Aorta (tissue), 5 donors: ENCODE results near the gene PCDH15. TPM values are rescaled to one million over a fixed set of nuclear protein-coding genes. Genes with fewer than 3 reads are reported as not detected.
"Not testable (repeated sequence)": the region's sequence is repeated elsewhere in the genome, so short reads cannot be mapped to it uniquely, and the experiment has no call there.

Experiments
- ATAC-seq: fragments of 200-7000 bp; cut with Tn5 transposase; one replicate; pipeline ENCODE4 v1.9.1; 2022; ENCODE audit warnings: moderate library complexity; ENCODE audit not compliant: low FRiP score
- DNase-seq, 2 donors: peaks; one replicate each; pipeline ENCODE4 v3.0.0-alpha.2; 2020
- H3K27ac ChIP-seq, 2 donors: one replicate each; pipeline ENCODE4 v1.5.1; 2013; ENCODE audit warnings: low read length in 2 of 2, mild to moderate bottlenecking in 2 of 2, moderate library complexity in 2 of 2, control low read depth in 1 of 2, inconsistent platforms in 1 of 2, low read depth in 1 of 2
- H3K27me3 ChIP-seq, 2 donors: one replicate each; pipeline ENCODE4 v1.6.1; 2013; ENCODE audit warnings: control low read depth in 1 of 2, low read length in 1 of 2, mild to moderate bottlenecking in 1 of 2, moderate library complexity in 1 of 2; ENCODE audit not compliant: insufficient read depth in 2 of 2, control insufficient read depth in 1 of 2
- H3K36me3 ChIP-seq, 2 donors: one replicate each; pipeline ENCODE4 v1.6.1; 2013; ENCODE audit warnings: control low read depth in 1 of 2, low read length in 1 of 2, mild to moderate bottlenecking in 1 of 2; ENCODE audit not compliant: insufficient read depth in 2 of 2, control insufficient read depth in 1 of 2
- H3K4me1 ChIP-seq, 2 donors: one replicate each; pipeline ENCODE4 v1.6.1; 2013; ENCODE audit warnings: low read length in 2 of 2, control low read depth in 1 of 2, mild to moderate bottlenecking in 1 of 2, moderate library complexity in 1 of 2; ENCODE audit not compliant: insufficient read depth in 2 of 2, control insufficient read depth in 1 of 2
- H3K4me3 ChIP-seq, 2 donors: one replicate each; pipeline ENCODE4 v1.5.1; 2013; ENCODE audit warnings: low read length in 2 of 2, control low read depth in 1 of 2, mild to moderate bottlenecking in 1 of 2
- H3K9me3 ChIP-seq: one replicate; pipeline ENCODE4 v1.6.1; 2013; ENCODE audit warnings: mild to moderate bottlenecking, low read length; ENCODE audit not compliant: control insufficient read depth
- WGBS, 2 donors: extraction: QIAGEN DNeasy Blood & Tissue Kit; methylation state at CpG; one replicate each; pipeline ENCODE4 v1.1.7; 2013; 5-methylcytosine and 5-hydroxymethylcytosine counted together
- intact Hi-C, 2 donors: fragments of 100-400 bp; cut with DNase I; formaldehyde crosslinking; loops; one replicate each; pipeline versions ENCODE4 v1.14.2 to v1.15.0; 2022
- polyA plus RNA-seq, 2 donors: library from polyadenylated mRNA; stranded (reverse); fragments of 200-250 nt; gene quantifications; one replicate each; pipeline ENCODE4 v1.2.3, GENCODE V29; 2013
- total RNA-seq, 2 donors: library from RNA; stranded (reverse); fragmentation: NEBNext Ultra II Directional; extraction: Animal tissue kit (Norgen Biotek cat#: 25700); gene quantifications; one replicate each; pipeline ENCODE4 v1.2.1, GENCODE V29; 2021
- donor health status: healthy with polysubstance abuse.
- donor health status: Bipolar disorder and iron deficiency.
- donor health status: DM: no; HTN: no; CAD: no.
- donor health status: DM: no; HTN: no; CAD: no.
- donor health status: DM: yes; HTN: yes; CAD: no.

Gene PCDH15
- total and polyA plus RNA-seq, 4 donors: 0.09 TPM; not detected in 3

DNA sequence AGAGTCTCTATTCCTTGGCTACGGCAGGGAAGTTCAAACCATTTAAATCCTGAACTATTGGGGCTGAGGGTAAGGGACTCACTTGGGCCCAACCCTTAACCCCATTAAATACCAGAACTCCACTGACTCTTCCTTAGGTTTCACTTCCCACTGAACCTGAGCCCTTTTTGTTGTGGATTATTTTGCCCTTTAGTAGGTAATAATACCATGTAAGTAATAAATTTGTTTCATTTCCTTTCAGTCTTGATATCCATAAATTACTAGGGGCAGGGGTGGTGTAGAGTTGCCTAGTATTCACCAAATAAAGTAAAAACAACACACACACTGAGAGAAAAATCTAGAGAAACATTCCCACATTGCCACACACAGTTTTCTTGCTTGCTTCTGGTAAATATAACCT is 352.0 kb downstream of the PCDH15 start:
- DNase-seq: no peak
- intact Hi-C loops: no loop called here

DNA sequence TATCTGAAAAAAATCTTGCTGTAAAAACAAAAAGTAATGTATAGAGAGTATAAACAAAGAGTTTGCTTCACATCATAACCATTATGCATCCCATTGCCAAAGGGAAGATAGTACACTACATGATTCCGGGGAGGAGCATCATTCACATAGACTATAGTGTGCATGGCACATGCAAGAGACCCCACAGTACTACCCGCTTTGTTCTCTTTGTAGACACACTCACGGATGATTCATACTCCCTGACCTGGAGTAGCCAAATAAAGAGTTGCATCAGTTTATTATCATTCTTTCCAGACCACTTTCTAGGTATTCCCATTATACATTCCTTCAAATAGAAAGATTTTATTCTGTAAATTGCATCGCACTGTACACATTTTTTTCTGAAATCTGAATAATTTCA is 356.9 kb downstream of the PCDH15 start:
- intact Hi-C loops: no loop called here
- no peak overlapping the region for H3K4me3 ChIP-seq

More for the DNA sequence above, 352.0 kb downstream of the PCDH15 start:
- Histone ChIP-seq H3K4me1 (no peaks in the 10 kb centered on the region), H3K4me3 (no peak overlapping the region), H3K36me3 (no peaks in the 10 kb centered on the region), H3K27ac (no peak overlapping the region), H3K27me3 (no peaks in the 10 kb centered on the region), H3K9me3 (no peaks in the 10 kb centered on the region)
- no peak for ATAC-seq
- WGBS, 2 donors: 69 to 77% methylated on average over 1 of the region's 1 CpG

DNA sequence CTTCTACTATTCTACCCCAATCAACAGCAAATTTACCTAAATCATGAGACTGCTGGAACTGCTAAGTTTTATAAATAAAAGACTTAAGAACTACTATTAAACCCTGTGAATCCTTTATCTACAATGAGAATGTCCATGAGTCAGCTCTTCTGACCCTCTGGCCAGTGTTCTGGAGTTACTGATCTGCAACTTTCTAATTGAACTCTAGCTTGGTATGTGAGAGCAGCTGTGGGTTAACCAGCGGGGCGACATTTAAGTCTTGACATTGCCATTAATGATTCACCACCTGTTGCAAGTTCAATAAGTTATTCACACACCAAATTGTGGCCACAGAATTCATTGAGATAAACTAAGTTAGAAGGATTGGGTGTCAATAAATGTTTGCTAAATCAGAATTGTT is 359.8 kb downstream of the PCDH15 start:
- DNase-seq: no peak
- no peak for ATAC-seq
- H3K36me3 ChIP-seq: no peaks in the 10 kb centered on the region
- intact Hi-C loops: no loop called here
- 76 to 85% methylated on average over 2 of the region's 2 CpGs for WGBS, 2 donors
- H3K4me3 ChIP-seq: no peak overlapping the region
- H3K27me3 ChIP-seq: no peaks in the 10 kb centered on the region
- no peak overlapping the region for H3K27ac ChIP-seq
- no peaks in the 10 kb centered on the region for H3K9me3 ChIP-seq
- no peaks in the 10 kb centered on the region for H3K4me1 ChIP-seq

More for the DNA sequence above, 356.9 kb downstream of the PCDH15 start:
- ATAC-seq: no peak
- Histone ChIP-seq H3K4me1 (no peaks in the 10 kb centered on the region), H3K9me3 (no peaks in the 10 kb centered on the region), H3K27me3 (no peaks in the 10 kb centered on the region), H3K27ac (no peak overlapping the region), H3K36me3 (no peaks in the 10 kb centered on the region)
- no peak for DNase-seq
- 60 to 67% methylated on average over 4 of the region's 4 CpGs for WGBS, 2 donors

GRCh38 chr10:54434782-54435181 is 366.2 kb downstream of the PCDH15 start:
- Histone ChIP-seq H3K27me3 (no peaks in the 10 kb centered on the region), H3K9me3 (no peaks in the 10 kb centered on the region), H3K36me3 (no peaks in the 10 kb centered on the region), H3K4me3 (no peak overlapping the region), H3K4me1 (no peaks in the 10 kb centered on the region), H3K27ac (no peak overlapping the region)
- no peak for DNase-seq
- ATAC-seq: no peak
- intact Hi-C loops: no loop called here

- 90 to 97% methylated on average over 1 of the region's 1 CpG for WGBS, 2 donors
- H3K27me3 ChIP-seq: no peaks in the 10 kb centered on the region
- no peak overlapping the region for H3K4me3 ChIP-seq
- H3K9me3 ChIP-seq: no peaks in the 10 kb centered on the region
- H3K4me1 ChIP-seq: no peaks in the 10 kb centered on the region
- ATAC-seq (no peak), DNase-seq (no peak)
- H3K36me3 ChIP-seq: no peaks in the 10 kb centered on the region
- H3K27ac ChIP-seq: no peak overlapping the region
- intact Hi-C loops: no loop called here
These were observed 385.5 kb downstream of the PCDH15 start for GRCh38 chr10:54415483-54415882.

GRCh38 chr10:54402576-54402975 is 398.5 kb downstream of the PCDH15 start:
- H3K27ac ChIP-seq: no peak overlapping the region

DNA sequence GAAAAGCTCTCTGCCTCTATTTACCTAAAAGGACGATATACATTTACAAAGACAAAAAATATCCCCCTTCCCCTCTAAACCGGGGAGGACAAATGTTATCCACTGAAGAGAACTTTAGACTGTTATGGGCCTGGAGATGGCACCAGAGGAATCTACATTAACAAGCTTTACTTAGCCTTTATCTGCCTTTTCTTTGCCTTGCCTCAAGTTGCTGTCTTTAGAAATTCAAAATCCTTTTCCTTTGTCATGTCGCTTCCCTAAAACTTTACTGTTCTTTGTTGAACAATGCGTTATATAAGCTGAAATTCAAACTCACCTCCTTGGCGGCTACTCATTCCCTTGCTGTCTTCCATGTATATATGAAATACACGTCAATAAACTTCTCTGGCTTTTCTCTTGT is 405.0 kb downstream of the PCDH15 start:
- no peak overlapping the region for H3K27ac ChIP-seq
- H3K9me3 ChIP-seq: no peaks in the 10 kb centered on the region
- H3K27me3 ChIP-seq: no peaks in the 10 kb centered on the region
- intact Hi-C loops: no loop called here
- H3K36me3 ChIP-seq: no peaks in the 10 kb centered on the region
- ATAC-seq (no peak), DNase-seq (no peak)
- no peaks in the 10 kb centered on the region for H3K4me1 ChIP-seq
- WGBS, 2 donors: 51 to 57% methylated on average over 6 of the region's 6 CpGs
- H3K4me3 ChIP-seq: no peak overlapping the region

More at GRCh38 chr10:54402576-54402975, 398.5 kb downstream of the PCDH15 start:
- Histone ChIP-seq H3K4me3 (no peak overlapping the region), H3K36me3 (no peaks in the 10 kb centered on the region), H3K4me1 (no peaks in the 10 kb centered on the region), H3K9me3 (no peaks in the 10 kb centered on the region), H3K27me3 (no peaks in the 10 kb centered on the region)
- DNase-seq: no peak
- 45 to 59% methylated on average over 1 of the region's 1 CpG for WGBS, 2 donors
- ATAC-seq: no peak
- intact Hi-C loops: no loop called here

DNA sequence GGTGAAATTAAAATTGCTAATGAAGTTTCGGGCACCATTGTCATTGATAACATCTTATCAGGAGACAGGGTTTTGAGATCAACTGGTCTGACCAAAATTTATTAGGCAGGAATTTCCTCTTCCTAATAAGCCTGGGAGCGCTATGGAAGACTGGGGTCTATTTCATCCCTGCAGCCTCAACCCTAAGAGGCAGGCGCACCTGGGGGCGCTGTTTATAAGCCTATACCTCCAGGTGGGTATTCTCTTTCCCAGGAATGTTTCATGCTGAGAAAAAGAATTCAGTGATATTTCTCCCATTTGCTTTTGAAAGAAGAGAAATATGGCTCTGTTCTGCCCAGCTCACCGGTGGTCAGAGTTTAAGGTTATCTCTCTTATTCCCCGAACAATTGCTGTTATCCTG is 406.4 kb downstream of the PCDH15 start:
- intact Hi-C loops, DNase-seq, H3K9me3 ChIP-seq, H3K4me1 ChIP-seq, ATAC-seq, H3K27ac ChIP-seq, H3K36me3 ChIP-seq, H3K27me3 ChIP-seq, H3K4me3 ChIP-seq: not testable (repeated sequence)
- WGBS, 2 donors: 58 to 61% methylated on average over 6 of the region's 6 CpGs

GRCh38 chr10:54372179-54372578 is 428.9 kb downstream of the PCDH15 start:
- 8 to 42% methylated on average over 1 of the region's 1 CpG for WGBS, 2 donors
- ATAC-seq: no peak
- no peak overlapping the region for H3K27ac ChIP-seq
- H3K4me3 ChIP-seq: no peak overlapping the region
- no peaks in the 10 kb centered on the region for H3K9me3 ChIP-seq
- DNase-seq: no peak
- no peaks in the 10 kb centered on the region for H3K4me1 ChIP-seq
- intact Hi-C loops: no loop called here
- no peaks in the 10 kb centered on the region for H3K36me3 ChIP-seq
- H3K27me3 ChIP-seq: no peaks in the 10 kb centered on the region
